Superior temporal gyrus (tissue), 1 donor: Measurements from ENCODE around the gene SETD5.

Experiments
- DNase-seq: peaks from one replicate; pipeline ENCODE4 v3.0.0-alpha.2; 2016; ENCODE audit errors: extremely low spot score

SETD5 gene

GRCh38 chr3:9408546-9408945 lies 11.1 kb downstream of the SETD5 start:
- no peak for DNase-seq

GRCh38 chr3:9409981-9410854 lies 12.8 kb downstream of the SETD5 start:
- no peak for DNase-seq

- DNase-seq = no peak
Measured at GRCh38 chr3:9411302-9411701, 13.9 kb downstream of the SETD5 start.

- no peak for DNase-seq
Measured at GRCh38 chr3:9412293-9412692, 14.9 kb downstream of the SETD5 start.

- no peak for DNase-seq
Measured at GRCh38 chr3:9414826-9415225, 17.4 kb downstream of the SETD5 start.

- no peak for DNase-seq
Measured at GRCh38 chr3:9415485-9416138, 18.2 kb downstream of the SETD5 start.

- DNase-seq = no peak
Measured at GRCh38 chr3:9416139-9416780, 18.8 kb downstream of the SETD5 start.

GRCh38 chr3:9420850-9421549 lies 23.6 kb downstream of the SETD5 start:
- DNase-seq = no peak

GRCh38 chr3:9422712-9423424 lies 25.5 kb downstream of the SETD5 start:
- peak; percentile 99 for DNase-seq

GRCh38 chr3:9428411-9428810 lies 31.0 kb downstream of the SETD5 start:
- DNase-seq = no peak

- no peak for DNase-seq
Measured at GRCh38 chr3:9430733-9431132, 33.3 kb downstream of the SETD5 start.

- DNase-seq = no peak
Measured at GRCh38 chr3:9433627-9434521, 36.5 kb downstream of the SETD5 start.

- no peak for DNase-seq
Measured at GRCh38 chr3:9435316-9435715, 37.9 kb downstream of the SETD5 start.

GRCh38 chr3:9439331-9439730 lies 41.9 kb downstream of the SETD5 start:
- no peak for DNase-seq

GRCh38 chr3:9441501-9442221 lies 44.2 kb downstream of the SETD5 start:
- DNase-seq = no peak

- DNase-seq = peak; percentile 14
Measured at GRCh38 chr3:9448071-9448470, 50.7 kb downstream of the SETD5 start.

GRCh38 chr3:9448643-9449042 lies 51.2 kb downstream of the SETD5 start:
- DNase-seq = peak; percentile 25

GRCh38 chr3:9450126-9450525 lies 52.7 kb downstream of the SETD5 start:
- DNase-seq = no peak

- DNase-seq = no peak
Measured at GRCh38 chr3:9450991-9451390, 53.6 kb downstream of the SETD5 start.

GRCh38 chr3:9452417-9452816 lies 55.0 kb downstream of the SETD5 start:
- no peak for DNase-seq
